Sigmoid colon (tissue), 7 donors: ENCODE results near the gene CAMK4. TPM values are rescaled to one million over a fixed set of nuclear protein-coding genes. Genes with fewer than 3 reads are reported as not detected.

Experiments
- DNase-seq: peaks from one replicate; pipeline ENCODE4 v3.0.0-alpha.2; 2019
- H3K27ac ChIP-seq, 4 donors: fragments of 200-600 bp; sonication (generic); one replicate each; pipeline ENCODE4 v1.5.1; 2016 to 2019; ENCODE audit warnings: mild to moderate bottlenecking in 1 of 4
- H3K27me3 ChIP-seq, 3 donors: fragments of 200-600 bp; sonication (generic); one replicate each; pipeline ENCODE4 v1.5.1; 2019; ENCODE audit warnings: mild to moderate bottlenecking in 1 of 3
- H3K36me3 ChIP-seq, 4 donors: fragments of 200-600 bp; sonication (generic); one replicate each; pipeline ENCODE4 v1.5.1; 2016 to 2019
- H3K4me1 ChIP-seq, 4 donors: fragments of 200-600 bp; sonication (generic); one replicate each; pipeline ENCODE4 v1.5.1; 2017 to 2019
- H3K4me3 ChIP-seq, 4 donors: fragments of 200-600 bp; sonication (generic); one replicate each; pipeline ENCODE4 v1.5.1; 2017 to 2019; ENCODE audit warnings: mild to moderate bottlenecking in 2 of 4, moderate library complexity in 1 of 4
- H3K9me3 ChIP-seq, 4 donors: fragments of 200-600 bp in 3 of 4; sonication (generic) in 3 of 4; one replicate each; pipeline versions ENCODE4 v1.5.1 to v1.6.1; 2013 to 2019
- CTCF ChIP-seq, 4 experiments: fragments of 450-650 bp in 3 of 4; fragments of 200-600 bp in 1 of 4; IDR thresholded peaks; one replicate each; pipeline ENCODE4 v1.5.1; 2016 to 2019; ENCODE audit warnings: antibody characterized with exemption in 4 of 4, mild to moderate bottlenecking in 3 of 4, moderate library complexity in 2 of 4
- EP300 ChIP-seq, 4 donors: sonication (generic); formaldehyde crosslinking; IDR thresholded peaks; one replicate each; pipeline ENCODE4 v1.6.1; 2017; ENCODE audit warnings: antibody characterized with exemption in 4 of 4
- POLR2A ChIP-seq, 2 donors: fragments of 450-650 bp; IDR thresholded peaks; one replicate each; pipeline ENCODE4 v1.6.1; 2016; ENCODE audit warnings: antibody characterized with exemption in 2 of 2, mild to moderate bottlenecking in 2 of 2, moderate library complexity in 2 of 2
- POLR2AphosphoS5 ChIP-seq, 4 donors: sonication (generic); formaldehyde crosslinking; IDR thresholded peaks; one replicate each; pipeline ENCODE4 v1.6.1; 2017; ENCODE audit warnings: antibody characterized with exemption in 4 of 4
- WGBS, 2 donors: extraction: QIAGEN DNeasy Blood & Tissue Kit; methylation state at CpG; one replicate each; pipeline ENCODE4 v1.1.7; 2013; 5-methylcytosine and 5-hydroxymethylcytosine counted together
- intact Hi-C: fragments of 100-400 bp; cut with DNase I; formaldehyde crosslinking; loops from one replicate; pipeline ENCODE4 v1.15.1; 2023
- polyA plus RNA-seq, 3 donors: library from polyadenylated mRNA; stranded (reverse); fragments of 200-250 nt; gene quantifications; one replicate each; pipeline ENCODE4 v1.2.3, GENCODE V29; 2013
- total RNA-seq, 4 donors: library from RNA; depleted of rRNA; stranded (reverse); fragments of >200 nt; gene quantifications; one replicate each; pipeline ENCODE4 v1.1.0, GENCODE V29; 2016
- donor health status: healthy with polysubstance abuse.
- donor health status: Bipolar disorder and iron deficiency.
- donor health status: healthy.

Gene CAMK4
- total and polyA plus RNA-seq, 7 donors, result 0.23 to 4.0 (median 2.3) TPM

DNA sequence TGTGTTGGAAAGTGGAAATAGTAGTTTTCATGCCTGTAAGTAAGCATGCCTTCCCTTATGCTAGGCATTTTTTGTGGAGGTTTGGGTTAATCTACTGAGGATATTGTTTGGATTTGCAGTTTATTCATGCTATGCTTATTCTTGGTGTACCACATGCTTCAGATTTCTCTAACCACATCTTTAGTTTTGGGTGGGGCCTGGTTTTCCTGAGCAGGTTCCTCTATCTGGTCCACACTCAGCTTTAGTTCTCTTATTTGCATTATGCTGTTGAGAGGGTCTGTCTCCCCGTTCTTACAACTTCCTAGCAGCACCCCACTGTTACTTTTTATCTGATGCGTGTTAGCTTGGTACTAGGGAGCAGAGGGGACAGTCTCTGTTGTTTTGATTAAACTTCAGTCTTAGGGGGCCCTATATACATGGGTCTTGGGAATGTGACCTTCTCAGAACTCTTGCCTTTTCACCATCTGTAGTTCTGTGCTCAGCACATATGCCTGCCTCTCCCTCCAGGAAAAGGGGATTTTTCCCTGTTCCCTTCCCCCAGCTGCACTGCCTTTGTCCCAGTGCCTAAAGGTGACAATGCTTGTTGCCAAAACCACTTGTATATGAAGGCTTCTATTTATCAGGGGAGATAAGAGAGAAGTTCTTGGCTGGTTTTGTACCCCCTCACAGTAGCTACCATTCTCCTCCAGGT is 10.0 kb upstream of the CAMK4 start:
- H3K27ac ChIP-seq, result no peak overlapping the region
- no peak overlapping the region for H3K4me3 ChIP-seq
- WGBS, 2 donors, result 56 to 68% methylated on average over 2 of the region's 2 CpGs
- intact Hi-C loops, result no loop called here
- H3K27me3 ChIP-seq, result no peaks in the 10 kb centered on the region
- H3K4me1 ChIP-seq, result no peaks in the 10 kb centered on the region
- no peaks in the 10 kb centered on the region for H3K36me3 ChIP-seq
- H3K9me3 ChIP-seq, result no peaks in the 10 kb centered on the region
- TF ChIP-seq EP300 (IDR thresholded peaks at IDR 0.05), result no peak
- TF ChIP-seq POLR2A (IDR thresholded peaks at IDR 0.05), result no peak
- no peak for TF ChIP-seq POLR2AphosphoS5 (IDR thresholded peaks at IDR 0.05)
- TF ChIP-seq CTCF (IDR thresholded peaks at IDR 0.05), result no peak
- DNase-seq, result no peak

- Histone ChIP-seq H3K27me3 (no peaks in the 10 kb centered on the region), H3K4me1 (no peaks in the 10 kb centered on the region), H3K36me3 (no peaks in the 10 kb centered on the region), H3K9me3 (no peaks in the 10 kb centered on the region), H3K4me3 (no peak overlapping the region), H3K27ac (no peak overlapping the region)
- intact Hi-C loops, result no loop called here
- 87 to 88% methylated on average over 2 of the region's 2 CpGs for WGBS, 2 donors
- DNase-seq, result no peak
- no peak for TF ChIP-seq POLR2A (IDR thresholded peaks at IDR 0.05)
- no peak for TF ChIP-seq POLR2AphosphoS5 (IDR thresholded peaks at IDR 0.05)
- no peak for TF ChIP-seq CTCF (IDR thresholded peaks at IDR 0.05)
- TF ChIP-seq EP300 (IDR thresholded peaks at IDR 0.05), result no peak
Measured at GRCh38 chr5:111215971-111216370, 8.2 kb upstream of the CAMK4 start.

DNA sequence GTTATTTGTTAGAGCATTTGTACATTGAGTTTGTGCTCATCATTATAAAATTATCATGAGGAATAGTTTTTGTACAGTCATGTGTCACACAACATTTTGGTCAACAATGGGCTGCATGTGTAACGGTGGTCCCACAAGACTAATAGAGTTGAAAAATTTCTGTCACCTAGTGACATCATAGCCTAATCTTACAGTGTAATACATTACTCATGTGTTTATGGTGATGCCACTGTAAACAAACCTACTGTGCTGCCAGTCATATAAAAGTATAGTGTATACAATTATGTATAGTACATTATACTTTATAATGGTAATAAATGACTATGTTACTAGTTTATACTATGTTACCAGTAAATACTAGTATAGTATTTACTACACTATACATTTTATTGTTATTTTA is 3.0 kb upstream of the CAMK4 start:
- Histone ChIP-seq H3K36me3 (no peaks in the 10 kb centered on the region), H3K4me3 (no peak overlapping the region), H3K27me3 (no peaks in the 10 kb centered on the region), H3K27ac (no peak overlapping the region), H3K9me3 (no peaks in the 10 kb centered on the region), H3K4me1 (peaks cover 0 to 15% (median 13%) of the 10 kb centered on the region in 4 donors)
- TF ChIP-seq POLR2AphosphoS5 (IDR thresholded peaks at IDR 0.05) (no peak), CTCF (IDR thresholded peaks at IDR 0.05) (no peak)
- intact Hi-C loops, result no loop called here
- WGBS, 2 donors, result 90 to 94% methylated on average over 1 of the region's 1 CpG
- DNase-seq, result no peak

GRCh38 chr5:111223101-111223786 is 940 bp upstream of the CAMK4 start:
- intact Hi-C loops, result no loop called here
- no peak for DNase-seq
- Histone ChIP-seq H3K27me3 (no peaks in the 10 kb centered on the region), H3K27ac (peak overlapping the region in 3 of 4 donors; percentile 40 to 52 (median 48)), H3K4me3 (peak overlapping the region in 3 of 4 donors; percentile 54 to 61 (median 60)), H3K9me3 (no peaks in the 10 kb centered on the region), H3K36me3 (no peaks in the 10 kb centered on the region), H3K4me1 (peaks cover 0 to 15% (median 13%) of the 10 kb centered on the region in 4 donors)
- WGBS, 2 donors, result 43 to 45% methylated on average over 8 of the region's 8 CpGs
- TF ChIP-seq CTCF (IDR thresholded peaks at IDR 0.05) (no peak), POLR2A (IDR thresholded peaks at IDR 0.05) (no peak), EP300 (IDR thresholded peaks at IDR 0.05) (no peak), POLR2AphosphoS5 (IDR thresholded peaks at IDR 0.05) (no peak)
